Cerebellar nuclear complex (tissue), 1 donor: ENCODE measurements around the gene ZNF423.
"Not testable (repeated sequence)": the region's sequence is repeated elsewhere in the genome, so short reads cannot be mapped to it uniquely, and the experiment has no call there.

Experiments
- DNase-seq, 2 experiments: peaks; one replicate each; lab custom pipeline; 2025; lab: John Stamatoyannopoulos, UW

The ZNF423 gene

GRCh38 chr16:49696414-49697101 lies 159.4 kb downstream of the ZNF423 start:
- DNase-seq: no peak

GRCh38 chr16:49695782-49696413 lies 160.0 kb downstream of the ZNF423 start:
- no peak for DNase-seq

DNA sequence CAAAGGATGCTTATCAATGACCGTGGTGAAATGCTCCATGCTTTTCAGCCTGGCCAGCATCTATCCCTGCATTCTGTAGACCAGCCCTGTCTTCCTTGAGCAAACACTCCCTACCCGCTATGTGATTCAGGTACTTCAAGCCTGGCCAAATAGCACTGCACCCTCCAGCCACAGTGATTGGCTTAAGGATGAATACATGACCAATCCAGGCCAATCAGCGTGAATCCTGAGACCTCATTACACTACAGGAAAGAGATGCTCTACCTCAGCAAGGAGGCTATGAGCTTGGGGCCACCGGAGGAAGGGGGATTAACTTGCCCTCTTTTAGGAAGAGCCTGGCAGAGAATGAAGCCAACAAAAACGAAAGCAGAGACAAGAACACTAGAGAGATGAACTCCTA lies 162.5 kb downstream of the ZNF423 start:
- DNase-seq: no peak

GRCh38 chr16:49690778-49691177 lies 165.1 kb downstream of the ZNF423 start:
- no peak for DNase-seq

DNA sequence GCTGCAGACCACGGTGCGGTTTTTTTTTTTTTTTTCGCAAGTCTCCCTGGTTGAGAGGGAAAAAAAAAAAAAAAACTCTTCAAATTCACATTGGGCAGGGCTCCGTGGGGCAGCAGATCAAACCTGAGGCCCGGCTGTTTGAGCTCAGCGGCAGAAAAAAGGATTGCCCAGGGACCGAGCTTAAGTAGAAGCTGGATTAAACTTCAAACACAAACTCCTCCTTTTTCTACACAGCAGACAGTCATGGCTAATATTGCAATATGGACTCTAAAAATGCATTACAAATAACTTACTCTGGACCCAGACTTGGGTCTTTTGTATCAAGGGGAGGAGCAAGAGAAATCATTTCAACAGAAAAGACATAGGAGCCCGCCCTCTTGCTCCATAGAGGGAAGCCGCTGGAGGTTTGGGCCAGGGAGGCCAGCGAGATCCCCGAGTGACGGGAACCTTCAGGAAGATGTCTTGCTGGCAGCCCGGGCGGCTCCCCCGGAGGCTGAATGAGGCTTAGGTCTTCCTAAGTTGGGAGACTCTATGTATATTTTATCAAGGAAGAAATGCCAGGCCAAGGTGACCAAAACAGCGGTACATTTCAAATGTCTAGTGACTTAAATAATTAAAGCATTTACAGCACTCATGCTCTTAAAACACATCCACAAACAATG lies 167.7 kb downstream of the ZNF423 start:
- DNase-seq: no peak

DNA sequence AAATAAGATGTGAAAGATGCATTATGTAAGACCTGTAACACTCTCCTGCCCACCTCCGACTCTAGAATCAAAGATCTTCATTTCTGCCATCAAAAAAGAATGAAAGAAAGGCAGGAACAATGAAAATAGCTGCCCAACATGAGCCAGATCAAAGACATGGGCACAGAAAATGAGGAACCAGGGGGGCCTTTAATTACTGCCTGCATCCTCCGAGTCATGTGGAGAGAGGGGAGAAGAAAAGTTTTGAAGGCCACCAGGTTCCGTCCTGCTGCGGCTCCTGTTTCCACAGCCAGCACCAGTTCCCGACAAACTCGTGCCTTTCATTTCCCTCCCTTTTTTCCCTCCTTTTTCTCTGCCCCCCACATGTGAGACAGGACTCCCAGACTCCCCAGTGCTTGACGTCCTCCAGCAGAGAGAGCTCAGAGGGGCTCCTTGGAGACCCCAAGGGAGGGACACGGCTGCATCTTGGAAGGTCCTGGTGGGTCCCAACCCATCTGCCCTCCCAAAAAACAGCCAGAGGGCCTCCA lies 168.4 kb downstream of the ZNF423 start:
- DNase-seq: no peak

DNA sequence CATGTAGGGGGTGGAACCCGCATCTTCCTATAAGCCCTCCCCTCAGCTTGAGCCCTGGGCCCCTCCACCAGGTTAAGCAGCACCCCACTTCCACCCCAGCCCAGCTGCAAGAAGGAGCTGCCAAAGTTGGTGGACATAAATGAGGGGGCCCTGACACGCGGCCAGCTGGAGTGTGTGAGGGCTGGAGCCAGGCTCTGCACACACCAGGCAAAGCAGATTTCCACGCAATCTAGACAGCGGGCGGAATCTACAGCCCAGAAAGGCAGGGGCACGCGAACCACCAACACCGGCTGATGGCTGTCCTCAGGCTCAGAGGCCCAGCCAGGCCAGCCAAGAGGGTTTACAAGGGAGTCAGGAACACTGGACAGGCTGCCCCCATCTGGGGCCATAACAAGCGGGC lies 171.2 kb downstream of the ZNF423 start:
- DNase-seq: no peak

DNA sequence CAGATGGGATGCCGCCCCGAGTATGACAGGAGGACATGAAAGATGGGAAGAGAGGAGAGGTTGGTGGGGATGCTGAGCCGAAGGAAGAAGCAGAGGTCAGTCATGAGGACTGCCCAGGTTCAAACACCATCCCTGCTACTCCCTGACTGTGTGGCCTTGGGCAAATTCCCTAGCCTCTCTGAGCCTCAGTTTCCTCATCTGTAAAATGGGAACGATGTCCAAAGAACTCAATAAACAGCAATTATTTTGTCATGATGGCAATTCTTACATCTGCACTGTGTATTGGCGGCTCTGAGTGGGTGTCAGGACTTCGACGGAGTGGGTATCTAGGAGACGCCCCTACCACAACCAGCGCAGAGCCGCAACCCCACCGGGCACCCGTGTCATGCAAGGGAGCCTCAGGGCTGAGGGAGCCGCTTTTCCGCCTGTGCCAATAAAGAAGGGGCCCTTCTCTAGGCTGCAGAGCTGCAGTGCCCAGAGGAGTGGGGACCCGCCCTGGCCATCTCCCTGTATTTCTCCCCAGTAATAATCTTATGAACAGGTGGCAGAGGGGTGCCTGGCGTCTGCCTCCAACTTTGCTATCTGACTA lies 173.2 kb downstream of the ZNF423 start:
- no peak for DNase-seq

- DNase-seq: no peak
These were observed 174.6 kb downstream of the ZNF423 start for GRCh38 chr16:49681217-49681883.

- DNase-seq: no peak
These were observed 176.8 kb downstream of the ZNF423 start for GRCh38 chr16:49679095-49679494.

DNA sequence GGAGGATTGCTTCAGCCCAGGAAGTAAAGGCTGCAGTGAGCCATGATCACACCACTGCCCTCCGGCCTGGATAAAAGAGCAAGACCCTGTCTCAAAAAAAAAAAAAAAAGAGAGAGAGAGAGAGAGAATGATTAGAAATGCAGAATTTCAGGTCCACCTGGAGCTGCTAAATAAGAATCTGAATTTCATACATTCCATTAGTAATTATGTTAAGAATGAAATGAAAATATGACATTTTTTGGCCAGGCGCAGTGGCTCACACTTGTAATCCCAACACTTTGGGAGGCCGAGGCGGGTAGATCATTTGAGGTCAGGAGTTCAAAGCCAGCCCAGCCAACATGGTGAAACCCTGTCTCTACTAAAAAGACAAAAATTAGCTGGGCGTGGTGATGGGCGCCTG lies 178.3 kb downstream of the ZNF423 start:
- not testable (repeated sequence) for DNase-seq

DNA sequence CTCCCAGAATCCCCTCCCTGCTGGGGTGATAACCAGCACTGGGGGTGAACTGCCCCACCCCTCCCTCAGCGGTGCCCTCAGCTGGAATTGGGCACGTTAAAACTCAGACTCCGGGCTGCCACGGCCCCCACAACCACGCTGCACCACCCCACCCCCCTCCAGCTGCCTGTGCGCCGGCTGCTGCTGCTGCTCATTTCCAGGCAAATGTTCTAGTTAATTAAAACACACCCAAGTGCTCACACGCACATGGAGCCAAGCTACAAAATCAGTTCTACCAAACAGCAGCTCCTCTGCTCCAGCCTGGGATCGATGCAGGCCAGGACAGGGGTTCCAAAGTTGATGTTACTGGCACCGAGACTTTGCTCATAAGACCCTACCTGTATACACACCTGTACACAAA lies 180.5 kb downstream of the ZNF423 start:
- no peak for DNase-seq

DNA sequence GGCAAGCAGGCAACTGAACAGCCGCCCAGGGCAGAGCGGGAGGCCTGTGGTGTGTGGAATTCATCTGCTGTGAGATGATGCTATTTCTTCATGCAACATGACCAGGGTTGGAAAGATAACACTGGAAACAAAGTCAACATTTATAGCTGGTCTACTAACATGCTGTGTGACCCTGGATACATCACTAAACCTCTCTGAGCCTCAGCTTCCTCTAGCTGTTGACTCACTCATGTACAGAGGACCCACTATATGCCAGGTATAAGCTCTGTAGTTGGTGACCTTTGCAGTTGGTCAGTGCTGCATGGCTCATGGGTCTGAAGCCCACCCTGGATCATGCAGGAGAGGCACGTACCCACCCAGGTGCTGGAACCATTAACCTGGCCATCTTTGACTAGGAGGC lies 180.9 kb downstream of the ZNF423 start:
- DNase-seq: no peak

DNA sequence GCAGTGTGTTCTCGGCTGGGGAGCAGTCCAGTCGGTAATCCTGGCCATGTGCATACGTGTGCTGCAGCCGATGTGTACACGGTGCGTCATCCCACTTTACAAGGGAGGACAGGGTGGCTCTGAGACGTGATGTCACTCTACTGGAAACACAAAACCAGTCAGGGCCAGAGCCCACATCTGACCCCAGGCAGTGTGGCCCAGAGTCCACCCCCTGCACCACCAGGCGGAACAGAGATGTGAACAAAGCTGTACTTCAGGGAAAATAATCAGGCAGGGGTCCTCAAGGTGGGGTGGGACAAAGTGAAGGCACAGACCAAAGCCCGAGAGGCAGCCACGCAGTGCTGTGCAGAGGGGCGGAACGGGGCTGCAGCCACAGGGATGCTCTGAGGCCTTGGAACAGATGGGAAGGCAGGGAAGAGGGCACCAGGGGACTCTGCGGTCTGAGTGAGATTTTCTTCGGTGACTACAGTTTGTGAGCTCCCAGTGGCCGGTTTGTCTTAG lies 181.5 kb downstream of the ZNF423 start:
- no peak for DNase-seq

DNA sequence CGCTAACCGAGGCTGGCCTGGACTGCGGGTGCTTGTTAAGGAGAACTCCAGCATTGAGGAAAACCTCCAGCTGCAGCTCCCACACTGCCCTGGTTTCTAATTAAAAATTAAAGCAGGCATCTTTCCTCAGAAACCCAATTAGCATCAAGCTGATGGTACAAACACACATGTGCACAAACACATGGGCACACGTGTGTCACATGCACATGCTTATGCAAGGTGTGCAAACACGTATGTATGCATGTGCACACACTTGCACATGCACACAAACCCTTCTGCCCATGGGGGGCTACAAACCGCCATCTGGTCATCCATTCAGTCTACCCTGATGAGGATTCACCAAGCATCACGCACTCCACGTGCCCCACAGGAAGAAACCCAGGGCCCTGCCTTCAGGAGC lies 182.5 kb downstream of the ZNF423 start:
- no peak for DNase-seq

DNA sequence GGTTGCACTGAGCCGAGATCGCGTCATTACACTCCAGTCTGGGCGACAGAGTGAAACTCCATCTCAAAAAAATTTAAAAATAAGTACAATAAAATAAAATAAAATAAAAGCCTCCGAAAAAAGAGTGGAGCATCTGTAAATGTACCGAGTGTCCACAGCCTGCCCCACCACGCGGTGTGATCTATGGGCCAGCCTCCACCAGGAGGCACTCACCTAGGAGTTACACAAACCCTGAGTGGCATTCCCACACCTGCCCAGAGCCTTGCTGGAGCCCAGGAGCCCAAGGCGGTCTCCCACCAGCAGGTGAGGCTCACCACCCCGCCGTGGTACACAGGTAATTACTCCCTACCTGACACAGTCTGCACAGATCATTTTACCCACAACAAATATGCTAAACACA lies 183.2 kb downstream of the ZNF423 start:
- no peak for DNase-seq

DNA sequence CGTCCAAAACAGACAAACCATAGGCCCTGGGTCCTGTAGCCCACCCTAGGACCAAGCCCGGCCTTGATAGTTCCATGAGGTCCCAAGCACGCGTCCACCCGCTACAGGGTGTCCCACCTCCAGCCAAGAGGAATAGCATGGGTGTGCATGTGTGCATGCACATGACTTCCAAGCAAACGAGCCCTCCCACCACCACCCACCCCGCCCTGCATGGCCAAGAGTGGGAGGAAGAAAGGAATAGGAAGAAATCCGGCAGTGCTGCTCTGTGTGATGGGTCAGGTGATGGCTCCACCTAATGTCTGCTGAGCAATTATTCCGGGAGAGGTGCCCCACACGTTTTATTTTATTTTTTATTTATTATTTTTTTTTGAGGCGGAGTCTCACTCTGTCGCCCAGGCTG lies 184.6 kb downstream of the ZNF423 start:
- DNase-seq: no peak

- no peak for DNase-seq
These were observed 185.3 kb downstream of the ZNF423 start for GRCh38 chr16:49670627-49671026.

GRCh38 chr16:49665482-49666230 lies 190.3 kb downstream of the ZNF423 start:
- DNase-seq: no peak

DNA sequence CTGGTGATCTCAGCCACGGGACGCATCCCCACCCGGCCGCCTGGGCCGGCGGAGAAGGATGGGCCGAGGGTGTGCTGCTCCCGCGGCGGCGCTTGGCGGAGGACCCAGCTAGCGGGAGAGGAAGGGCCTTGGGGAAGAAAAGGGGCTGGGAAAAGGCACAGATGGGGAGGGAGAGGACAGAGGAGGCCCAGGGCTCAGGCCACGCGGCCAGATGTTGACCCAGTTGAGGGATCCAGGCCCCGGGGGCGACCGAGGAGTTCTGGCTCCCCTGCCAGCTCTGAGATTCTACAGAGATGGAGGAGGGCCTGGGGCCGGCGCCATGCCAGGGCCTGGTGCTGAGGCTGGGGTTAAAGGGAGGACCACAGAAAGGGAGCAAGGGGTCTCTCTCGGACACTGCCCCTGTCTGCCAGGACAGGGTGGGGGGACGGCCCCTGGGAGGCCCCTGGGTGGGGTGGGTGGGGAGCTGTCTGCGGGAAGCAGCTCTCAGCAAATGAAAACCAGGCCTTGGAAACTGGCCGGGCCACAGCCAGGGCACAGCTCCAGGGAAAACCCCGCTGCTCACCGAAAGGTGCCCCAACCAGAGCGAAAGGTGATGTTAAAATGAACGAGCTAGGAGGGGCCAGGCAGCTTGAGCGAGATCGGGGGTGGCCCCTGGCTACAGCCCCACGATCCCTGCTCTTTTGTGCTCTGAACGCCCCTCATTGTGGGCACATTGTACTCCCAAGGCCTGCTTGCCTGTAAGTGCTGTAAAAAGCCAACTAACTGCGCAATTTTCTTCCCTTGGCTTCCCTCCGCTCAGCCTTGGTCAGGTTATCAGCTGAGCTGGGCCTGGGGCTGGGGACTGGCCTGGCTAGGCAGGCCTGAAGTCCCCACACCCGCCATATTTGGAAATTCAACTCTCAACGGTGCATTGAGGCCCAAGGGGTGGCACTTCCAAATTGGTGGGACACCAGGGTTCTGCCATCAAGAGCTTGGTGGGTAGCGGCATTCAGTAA lies 191.4 kb downstream of the ZNF423 start:
- DNase-seq: no peak
